OCI-M1 (cell line): Measurements from ENCODE around the gene NF1.
A peak's percentile ranks its signal among the peaks of the same experiment; 100 is the strongest.

Experiments used
- DNase-seq: peaks from one replicate; lab custom pipeline; 2025; lab: John Stamatoyannopoulos, UW

Gene NF1

GRCh38 chr17:31094600-31095235, at the start of gene NF1:
Gene NF1, plus strand, starts transcription at chr17:31094977. Its CDS starts 333 bp downstream, at chr17:31095310.
- DNase-seq, result peak; percentile 97

GRCh38 chr17:31046856-31047425, 47.8 kb upstream of the NF1 start:
- peak; percentile 11 for DNase-seq

- no peak for DNase-seq
Measured at GRCh38 chr17:31048142-31048541, 46.6 kb upstream of the NF1 start.

- no peak for DNase-seq
Measured at GRCh38 chr17:31048780-31049179, 46.0 kb upstream of the NF1 start.

GRCh38 chr17:31050948-31051347, 43.8 kb upstream of the NF1 start:
- DNase-seq, result no peak

GRCh38 chr17:31051506-31051905, 43.3 kb upstream of the NF1 start:
- no peak for DNase-seq

- peak; percentile 89 for DNase-seq
Measured at GRCh38 chr17:31052187-31052889, 42.4 kb upstream of the NF1 start.

- DNase-seq, result no peak
Measured at GRCh38 chr17:31053071-31053470, 41.7 kb upstream of the NF1 start.

- DNase-seq, result no peak
Measured at GRCh38 chr17:31054761-31055160, 40.0 kb upstream of the NF1 start.

GRCh38 chr17:31058976-31059375, 35.8 kb upstream of the NF1 start:
- DNase-seq, result peak; percentile 25

- DNase-seq, result peak; percentile 37
Measured at GRCh38 chr17:31060791-31061550, 33.8 kb upstream of the NF1 start.

- peak; percentile 16 for DNase-seq
Measured at GRCh38 chr17:31061678-31062077, 33.1 kb upstream of the NF1 start.

GRCh38 chr17:31062346-31062745, 32.4 kb upstream of the NF1 start:
- DNase-seq, result no peak

GRCh38 chr17:31064707-31065106, 30.1 kb upstream of the NF1 start:
- no peak for DNase-seq

- no peak for DNase-seq
Measured at GRCh38 chr17:31067691-31068184, 27.0 kb upstream of the NF1 start.

GRCh38 chr17:31068291-31068690, 26.5 kb upstream of the NF1 start:
- DNase-seq, result peak; percentile 87

GRCh38 chr17:31072186-31072585, 22.6 kb upstream of the NF1 start:
- DNase-seq, result no peak

GRCh38 chr17:31073411-31073810, 21.4 kb upstream of the NF1 start:
- no peak for DNase-seq

- DNase-seq, result no peak
Measured at GRCh38 chr17:31074772-31075555, 19.8 kb upstream of the NF1 start.

GRCh38 chr17:31078290-31078689, 16.5 kb upstream of the NF1 start:
- DNase-seq, result no peak

GRCh38 chr17:31079731-31080130, 15.0 kb upstream of the NF1 start:
- no peak for DNase-seq

GRCh38 chr17:31085563-31085962, 9.2 kb upstream of the NF1 start:
- DNase-seq, result peak; percentile 74
